Measurements from ENCODE around the gene RNASET2. TPM values are rescaled to one million over a fixed set of nuclear protein-coding genes. Genes with fewer than 3 reads are reported as not detected.

The RNASET2 gene
- 778 and 864 TPM in 2 replicates for total RNA-seq (2013; cell fraction: nucleolus; rRNA removed)
- 76.4 and 78.7 TPM in 2 replicates for total RNA-seq (2014; rRNA removed)
- total RNA-seq (2014; rRNA removed; fragmentation: Illumina TruSeq; extraction: Trizol): 40.3 and 41.7 TPM in 2 replicates
- 62.1 and 62.9 TPM in 2 replicates for total RNA-seq (2021)
- polyA plus RNA-seq (2011; ENCODE audit: low read depth): 161 TPM
- polyA plus RNA-seq (2011; rRNA removed): 219 and 225 TPM in 2 replicates
- 185 and 191 TPM in 2 replicates for polyA plus RNA-seq (2011; cell fraction: cytosol; rRNA removed)
- polyA plus RNA-seq (2011; cell fraction: nucleus; rRNA removed): 230 and 250 TPM in 2 replicates
- 229 and 240 TPM in 2 replicates for polyA plus RNA-seq (2012)
- 42.6 and 48.4 TPM in 2 replicates for polyA plus RNA-seq (2014; fragmentation: Illumina TruSeq; extraction: Trizol)
- polyA plus RNA-seq (2014; fragmentation: Nextera tagmentation; extraction: Ambion mirVana): 10 to 100 TPM in 1 of 2 experiments, 1 to 10 TPM in 1; 5.5 to 17.8 TPM
- polyA plus RNA-seq (2014; rRNA removed): 72.0 and 83.6 TPM in 2 replicates
- 10 to 100 TPM; 42.7 to 51.9 TPM for polyA plus RNA-seq (2016; fragmentation: Nextera tagmentation; extraction: Ambion mirVana)
- polyA minus RNA-seq (2011; rRNA and poly(A)+ RNA removed): 130 and 135 TPM in 2 replicates
- polyA minus RNA-seq (2011; cell fraction: cytosol; rRNA and poly(A)+ RNA removed): 49.0 and 51.5 TPM in 2 replicates
- polyA minus RNA-seq (2011; cell fraction: nucleus; rRNA and poly(A)+ RNA removed): 54.8 and 76.5 TPM in 2 replicates
- percentile 99 among the genes with signal in this experiment for Bru-seq, nascent RNA
- percentile 99 among the genes with signal in this experiment for BruChase-seq, experiment 1, labeled RNA remaining after a 6-hour chase
- BruChase-seq, experiment 2, labeled RNA remaining after a 2-hour chase: percentile 98 among the genes with signal in this experiment
- long read RNA-seq, experiment 1, transcript RNASET2-210 (9 exons, 1,375 nt): major isoform, 69 of 85 reads
- long read RNA-seq, experiment 1, partial matches to known transcripts: 1 of 85 reads
- long read RNA-seq, experiment 1, other reads (novel, unspliced or antisense): 12 of 85 reads
- long read RNA-seq, experiment 2, transcript RNASET2-210 (9 exons, 1,375 nt): major isoform, 59 of 104 reads
- long read RNA-seq, experiment 2, partial matches to known transcripts: 7 of 104 reads
- long read RNA-seq, experiment 2, other reads (novel, unspliced or antisense): 36 of 104 reads

GRCh38 chr6:166956444-166957086 lies at the start of gene RNASET2:
TSS of gene RNASET2 (minus strand) at chr6:166956550. CDS start at chr6:166956182, 368 bp downstream.
- CTCF ChIA-PET: interaction anchor here (0.9 to 10.8 kb wide), 5 partner anchors 33 to 167 kb away, joined by 3 to 139 read pairs (median 4); no protein-coding TSS in a partner anchor
- in situ Hi-C loops (cut with MboI) (no loop called here), intact Hi-C loops (cut with micrococcal nuclease; ENCODE audit: unreplicated experiment) (loop anchor here (5.0 to 10.0 kb wide), 2 partner anchors 91 to 168 kb away; partner anchors contain the start of gene CCR6)
- H3K4me1 ChIP-seq (ENCODE audit: control insufficient read depth, insufficient read depth, low read length): peaks cover 49% of the 10 kb centered on the region
- peak within 1 kb of the TSS; percentile 94 for H3K27ac ChIP-seq (ENCODE audit: control insufficient read depth, insufficient read depth)
- RAD21 ChIA-PET (ENCODE audit: unreplicated experiment): interaction anchor here (0.6 to 8.0 kb wide), 18 partner anchors 13 to 195 kb away, joined by 3 to 79 read pairs (median 6); partner anchors contain the start of genes CCR6 and CEP43
- peaks cover 3% of the 10 kb centered on the region in 2 experiments; a peak in 3 of 4 replicates for H3K36me3 ChIP-seq (ENCODE audit: control insufficient read depth in 2 of 2, insufficient read depth in 2 of 2, low read length in 1 of 2)
- H3K9ac ChIP-seq (ENCODE audit: control insufficient read depth, insufficient read depth, low read length): peak within 1 kb of the TSS; percentile 83
- under 1% methylated on average over 59 of the region's 71 CpGs for WGBS (ENCODE audit: insufficient coverage, insufficient replicate concordance, low lambda C conversion rate, missing lambda C conversion rate)
- no peaks in the 10 kb centered on the region for H4K20me1 ChIP-seq (ENCODE audit: control insufficient read depth, insufficient read depth)
- BruUV-seq (replicated peaks): TSS peak; percentile 76
- H3K9me3 ChIP-seq (replicated peaks; ENCODE audit: control insufficient read depth, insufficient read depth, low read length): no peaks in the 10 kb centered on the region
- H3K27me3 ChIP-seq (replicated peaks in 1 of 2; ENCODE audit: control insufficient read depth in 2 of 2, insufficient read depth in 2 of 2, low read length in 1 of 2): no peaks in the 10 kb centered on the region
- ATAC-seq (peak; percentile 83), DNase-seq (ENCODE audit: low read depth, low spot score) (no peak), FAIRE-seq (no peak)
- peak within 1 kb of the TSS; percentile 59 for H2AFZ ChIP-seq (ENCODE audit: control insufficient read depth, low read depth, low read length)
- peak within 1 kb of the TSS; percentile 94 for H3K4me3 ChIP-seq
- H3K79me2 ChIP-seq (ENCODE audit: control insufficient read depth, insufficient read depth, low read length): peaks cover 50% of the 10 kb centered on the region
- H3K4me2 ChIP-seq (ENCODE audit: control insufficient read depth, insufficient read depth): peak within 1 kb of the TSS; percentile 85
- POLR2A ChIA-PET: interaction anchor here (0.6 to 2.0 kb wide), 9 partner anchors 7 to 195 kb away, joined by 3 to 9 read pairs (median 5); partner anchors contain the start of gene CEP43
- SMC1A ChIA-PET (ENCODE audit: uncharacterized antibody, unreplicated experiment): interaction anchor here (0.9 to 6.3 kb wide), 10 partner anchors 13 to 167 kb away, joined by 3 to 85 read pairs (median 4); partner anchors contain the start of genes CCR6 and CEP43
- TF ChIP-seq SMAD1 (IDR thresholded peaks at IDR 0.05; ENCODE audit: low read depth, partially characterized antibody): no peak
- peak; percentile 75 for TF ChIP-seq MEF2B (IDR thresholded peaks at IDR 0.05; ENCODE audit: partially characterized antibody, poor library complexity, severe bottlenecking)
- TF ChIP-seq NFYB (IDR thresholded peaks at IDR 0.05; ENCODE audit: insufficient read depth, low read depth, low read length): no peak
- no peak for TF ChIP-seq SUZ12 (IDR thresholded peaks at IDR 0.05; ENCODE audit: unreplicated experiment)
- no peak for TF ChIP-seq KLF5 (IDR thresholded peaks at IDR 0.05; ENCODE audit: partially characterized antibody)
- TF ChIP-seq IRF4 (IDR thresholded peaks at IDR 0.05; ENCODE audit: low read depth, low read length): no peak
- 0 out of 2 replicates have a peak, but pooled peaks have one; percentile 75 for TF ChIP-seq ZNF217 (IDR thresholded peaks at IDR 0.05)
- TF ChIP-seq TCF3 (IDR thresholded peaks at IDR 0.05; ENCODE audit: borderline replicate concordance, insufficient read depth, low read depth, low read length): no peak; the same call in 1 of the 2 replicates
- TF ChIP-seq ELK1 (IDR thresholded peaks at IDR 0.05; ENCODE audit: low read depth, low read length): no peak
- no peak for TF ChIP-seq SRF (IDR thresholded peaks at IDR 0.05; ENCODE audit: low read depth in 2 of 2, low read length in 2 of 2)
- peak; percentile 11 for TF ChIP-seq BCL3 (IDR thresholded peaks at IDR 0.05; ENCODE audit: borderline replicate concordance, insufficient read depth, low read depth, low read length, poor library complexity, severe bottlenecking)
- peak; percentile 65 for TF ChIP-seq YY1 (IDR thresholded peaks at IDR 0.05; ENCODE audit: low read depth, low read length)
- no peak for TF ChIP-seq ZNF384 (IDR thresholded peaks at IDR 0.05; ENCODE audit: borderline replicate concordance, low read depth, low read length)
- no peak for TF ChIP-seq BMI1 (IDR thresholded peaks at IDR 0.05; ENCODE audit: borderline replicate concordance)
- TF ChIP-seq WRNIP1 (IDR thresholded peaks at IDR 0.05; ENCODE audit: borderline replicate concordance, low read depth, low read length): no peak

Data from GM12878 (cell line).